HUES6 (cell line): Measurements from ENCODE around the gene PIMREG.

ENCODE experiments used
- H3K27ac ChIP-seq: 2 replicates; pipeline ENCODE4 v1.7.0; 2013; ENCODE audit warnings: low read depth, mild to moderate bottlenecking, low read length, inconsistent platforms
- H3K27me3 ChIP-seq: 2 replicates; pipeline ENCODE4 v1.6.1; 2013; ENCODE audit warnings: low read length; ENCODE audit not compliant: control insufficient read depth, insufficient read depth
- H3K36me3 ChIP-seq: 2 replicates; pipeline ENCODE4 v1.6.1; 2013; ENCODE audit warnings: low read length; ENCODE audit not compliant: control insufficient read depth, insufficient read depth
- H3K4me1 ChIP-seq: 2 replicates; pipeline ENCODE4 v1.6.1; 2013; ENCODE audit warnings: low read length; ENCODE audit not compliant: control insufficient read depth, insufficient read depth
- H3K4me3 ChIP-seq: 2 replicates; pipeline ENCODE4 v1.5.1; 2013; ENCODE audit warnings: low read depth, low read length
- H3K9ac ChIP-seq: one replicate; pipeline ENCODE4 v1.6.1; 2013; ENCODE audit warnings: mild to moderate bottlenecking, low read length
- H3K9me3 ChIP-seq: 2 replicates; pipeline ENCODE4 v1.6.1; 2013; ENCODE audit warnings: low read depth, low read length; ENCODE audit not compliant: control insufficient read depth, insufficient read depth

PIMREG gene

GRCh38 chr17:6473128-6473767, 29.0 kb downstream of the PIMREG start:
- Histone ChIP-seq H3K9me3 (no peaks in the 10 kb centered on the region), H3K27ac (no peak overlapping the region), H3K27me3 (no peaks in the 10 kb centered on the region), H3K36me3 (no peaks in the 10 kb centered on the region), H3K9ac (no peak overlapping the region), H3K4me1 (peaks cover 35% of the 10 kb centered on the region), H3K4me3 (no peak overlapping the region)

GRCh38 chr17:6474376-6474775, 30.1 kb downstream of the PIMREG start:
- H3K4me3 ChIP-seq = no peak overlapping the region
- peaks cover 35% of the 10 kb centered on the region for H3K4me1 ChIP-seq
- no peaks in the 10 kb centered on the region for H3K27me3 ChIP-seq
- no peak overlapping the region for H3K9ac ChIP-seq
- H3K36me3 ChIP-seq = no peaks in the 10 kb centered on the region
- H3K27ac ChIP-seq = no peak overlapping the region
- no peaks in the 10 kb centered on the region for H3K9me3 ChIP-seq

- Histone ChIP-seq H3K9ac (no peak overlapping the region), H3K27ac (no peak overlapping the region), H3K4me3 (no peak overlapping the region), H3K27me3 (no peaks in the 10 kb centered on the region), H3K9me3 (no peaks in the 10 kb centered on the region), H3K36me3 (no peaks in the 10 kb centered on the region), H3K4me1 (peaks cover 38% of the 10 kb centered on the region)
Observed at GRCh38 chr17:6474906-6475305, 30.7 kb downstream of the PIMREG start.

- H3K27ac ChIP-seq = no peak overlapping the region
- no peak overlapping the region for H3K4me3 ChIP-seq
- H3K9me3 ChIP-seq = no peaks in the 10 kb centered on the region
- H3K36me3 ChIP-seq = no peaks in the 10 kb centered on the region
- H3K9ac ChIP-seq = no peak overlapping the region
- peaks cover 43% of the 10 kb centered on the region for H3K4me1 ChIP-seq
- H3K27me3 ChIP-seq = no peaks in the 10 kb centered on the region
Observed at GRCh38 chr17:6475411-6475810, 31.2 kb downstream of the PIMREG start.

- Histone ChIP-seq H3K27ac (no peak overlapping the region), H3K27me3 (no peaks in the 10 kb centered on the region), H3K4me3 (no peak overlapping the region), H3K9ac (no peak overlapping the region), H3K4me1 (peaks cover 41% of the 10 kb centered on the region), H3K9me3 (no peaks in the 10 kb centered on the region), H3K36me3 (no peaks in the 10 kb centered on the region)
Observed at GRCh38 chr17:6476076-6476809, 32.0 kb downstream of the PIMREG start.

- H3K9me3 ChIP-seq = no peaks in the 10 kb centered on the region
- H3K27me3 ChIP-seq = no peaks in the 10 kb centered on the region
- peaks cover 36% of the 10 kb centered on the region for H3K4me1 ChIP-seq
- H3K27ac ChIP-seq = no peak overlapping the region
- no peaks in the 10 kb centered on the region for H3K36me3 ChIP-seq
- no peak overlapping the region for H3K9ac ChIP-seq
- H3K4me3 ChIP-seq = no peak overlapping the region
Observed at GRCh38 chr17:6476810-6477179, 32.5 kb downstream of the PIMREG start.

GRCh38 chr17:6477831-6478383, 33.7 kb downstream of the PIMREG start:
- Histone ChIP-seq H3K27me3 (no peaks in the 10 kb centered on the region), H3K9me3 (no peaks in the 10 kb centered on the region), H3K36me3 (no peaks in the 10 kb centered on the region), H3K4me1 (peaks cover 25% of the 10 kb centered on the region), H3K9ac (no peak overlapping the region), H3K4me3 (no peak overlapping the region), H3K27ac (no peak overlapping the region)

GRCh38 chr17:6478486-6478885, 34.2 kb downstream of the PIMREG start:
- Histone ChIP-seq H3K27ac (no peak overlapping the region), H3K9ac (no peak overlapping the region), H3K4me1 (peaks cover 20% of the 10 kb centered on the region; the same call in 1 of the 2 replicates), H3K4me3 (no peak overlapping the region), H3K27me3 (no peaks in the 10 kb centered on the region), H3K36me3 (no peaks in the 10 kb centered on the region), H3K9me3 (no peaks in the 10 kb centered on the region)

- Histone ChIP-seq H3K4me3 (no peak overlapping the region), H3K4me1 (peaks cover 20% of the 10 kb centered on the region; the same call in 1 of the 2 replicates), H3K9me3 (no peaks in the 10 kb centered on the region), H3K27me3 (no peaks in the 10 kb centered on the region), H3K9ac (no peak overlapping the region), H3K27ac (no peak overlapping the region), H3K36me3 (no peaks in the 10 kb centered on the region)
Observed at GRCh38 chr17:6479622-6480302, 35.5 kb downstream of the PIMREG start.

- Histone ChIP-seq H3K4me3 (no peak overlapping the region), H3K36me3 (no peaks in the 10 kb centered on the region), H3K9me3 (no peaks in the 10 kb centered on the region), H3K27me3 (no peaks in the 10 kb centered on the region), H3K9ac (no peak overlapping the region), H3K4me1 (peaks cover 14% of the 10 kb centered on the region; the same call in 1 of the 2 replicates), H3K27ac (no peak overlapping the region)
Observed at GRCh38 chr17:6480303-6480675, 36.0 kb downstream of the PIMREG start.

- Histone ChIP-seq H3K9ac (no peak overlapping the region), H3K4me3 (no peak overlapping the region), H3K4me1 (peaks cover 20% of the 10 kb centered on the region), H3K36me3 (no peaks in the 10 kb centered on the region), H3K27ac (no peak overlapping the region), H3K9me3 (no peaks in the 10 kb centered on the region), H3K27me3 (no peaks in the 10 kb centered on the region)
Observed at GRCh38 chr17:6482105-6482455, 37.8 kb downstream of the PIMREG start.
